Upper lobe of left lung (tissue), 6 donors: Measurements from ENCODE around the gene TTK. TPM values are rescaled to one million over a fixed set of nuclear protein-coding genes. Genes with fewer than 3 reads are reported as not detected.

Experiments
- ATAC-seq, 2 donors: fragments of 200-7000 bp; cut with Tn5 transposase; one replicate each; pipeline ENCODE4 v1.9.1; 2022; ENCODE audit warnings: mild to moderate bottlenecking in 2 of 2, moderate library complexity in 2 of 2; ENCODE audit not compliant: low FRiP score in 2 of 2
- DNase-seq, 2 donors: peaks; one replicate each; pipeline ENCODE4 v3.0.0-alpha.2; 2019 to 2020
- H3K27ac ChIP-seq, 4 donors: fragments of 200-600 bp; sonication (generic); one replicate each; pipeline ENCODE4 v1.5.1; 2016 to 2019
- H3K27me3 ChIP-seq, 4 donors: fragments of 200-600 bp; sonication (generic); one replicate each; pipeline ENCODE4 v1.5.1; 2017 to 2019
- H3K36me3 ChIP-seq, 4 donors: fragments of 200-600 bp; sonication (generic); one replicate each; pipeline ENCODE4 v1.5.1; 2016 to 2019
- H3K4me1 ChIP-seq, 4 donors: fragments of 200-600 bp; sonication (generic); one replicate each; pipeline ENCODE4 v1.5.1; 2018 to 2019
- H3K4me3 ChIP-seq, 4 donors: fragments of 200-600 bp; sonication (generic); one replicate each; pipeline ENCODE4 v1.5.1; 2017 to 2019; ENCODE audit warnings: mild to moderate bottlenecking in 2 of 4, moderate library complexity in 1 of 4
- H3K9me3 ChIP-seq, 4 donors: fragments of 200-600 bp; sonication (generic); one replicate each; pipeline ENCODE4 v1.5.1; 2018 to 2019
- EP300 ChIP-seq, 4 donors: sonication (generic); formaldehyde crosslinking; IDR thresholded peaks; one replicate each; pipeline ENCODE4 v1.5.1; 2017; ENCODE audit warnings: antibody characterized with exemption in 4 of 4, control low read depth in 2 of 4
- POLR2A ChIP-seq, 4 donors: fragments of 450-650 bp; IDR thresholded peaks; one replicate each; pipeline ENCODE4 v1.5.1; 2016 to 2017; ENCODE audit warnings: antibody characterized with exemption in 4 of 4, mild to moderate bottlenecking in 2 of 4
- POLR2AphosphoS5 ChIP-seq, 2 donors: sonication (generic); formaldehyde crosslinking; IDR thresholded peaks; one replicate each; pipeline ENCODE4 v1.5.1; 2017; ENCODE audit warnings: antibody characterized with exemption in 2 of 2
- WGBS, 2 donors: methylation state at CpG; one replicate each; pipeline ENCODE4 v1.1.5; 2017 to 2018; 5-methylcytosine and 5-hydroxymethylcytosine counted together
- total RNA-seq, 6 donors: library from RNA; depleted of rRNA in 4 of 6; stranded (reverse); fragments of >200 nt in 4 of 6; gene quantifications; one replicate each; pipeline versions ENCODE4 v1.1.0 to v1.2.1, GENCODE V29; 2016 to 2021
- TF ChIP-seq, protein P1 (sequence below), 6 experiments: fragments of 450-650 bp in 4 of 6; fragments of 200-600 bp in 2 of 6; sonication (generic) in 2 of 6; IDR thresholded peaks; one replicate each; pipeline ENCODE4 v1.5.1; 2016 to 2019; ENCODE audit warnings: antibody characterized with exemption in 6 of 6
- donor health status: DM: no; HTN: no; CAD: no; lungs with moderate emphysema.
- donor health status: DM: no; HTN: yes; CAD: no; lungs with severe emphysema.

Gene TTK
- total RNA-seq, 6 donors from 2014 or later = 0.91 to 2.3 (median 1.4) TPM; not detected in 2

GRCh38 chr6:80005406-80005805 lies 957 bp downstream of the TTK start:
- ATAC-seq (no peak), DNase-seq (no peak)
- Histone ChIP-seq H3K36me3 (no peaks in the 10 kb centered on the region), H3K9me3 (no peaks in the 10 kb centered on the region), H3K4me3 (peak overlapping the region in 1 of 4 donors; percentile 83), H3K27me3 (no peaks in the 10 kb centered on the region), H3K27ac (no peak overlapping the region), H3K4me1 (peaks cover 4 to 14% (median 9%) of the 10 kb centered on the region in 4 donors)
- WGBS, 2 donors = 33 to 58% methylated on average over 6 of the region's 6 CpGs
- TF ChIP-seq, protein P1, sequence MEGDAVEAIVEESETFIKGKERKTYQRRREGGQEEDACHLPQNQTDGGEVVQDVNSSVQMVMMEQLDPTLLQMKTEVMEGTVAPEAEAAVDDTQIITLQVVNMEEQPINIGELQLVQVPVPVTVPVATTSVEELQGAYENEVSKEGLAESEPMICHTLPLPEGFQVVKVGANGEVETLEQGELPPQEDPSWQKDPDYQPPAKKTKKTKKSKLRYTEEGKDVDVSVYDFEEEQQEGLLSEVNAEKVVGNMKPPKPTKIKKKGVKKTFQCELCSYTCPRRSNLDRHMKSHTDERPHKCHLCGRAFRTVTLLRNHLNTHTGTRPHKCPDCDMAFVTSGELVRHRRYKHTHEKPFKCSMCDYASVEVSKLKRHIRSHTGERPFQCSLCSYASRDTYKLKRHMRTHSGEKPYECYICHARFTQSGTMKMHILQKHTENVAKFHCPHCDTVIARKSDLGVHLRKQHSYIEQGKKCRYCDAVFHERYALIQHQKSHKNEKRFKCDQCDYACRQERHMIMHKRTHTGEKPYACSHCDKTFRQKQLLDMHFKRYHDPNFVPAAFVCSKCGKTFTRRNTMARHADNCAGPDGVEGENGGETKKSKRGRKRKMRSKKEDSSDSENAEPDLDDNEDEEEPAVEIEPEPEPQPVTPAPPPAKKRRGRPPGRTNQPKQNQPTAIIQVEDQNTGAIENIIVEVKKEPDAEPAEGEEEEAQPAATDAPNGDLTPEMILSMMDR (IDR thresholded peaks at IDR 0.05) = no peak
- TF ChIP-seq POLR2A (IDR thresholded peaks at IDR 0.05) = no peak
- no peak for TF ChIP-seq POLR2AphosphoS5 (IDR thresholded peaks at IDR 0.05)
- TF ChIP-seq EP300 (IDR thresholded peaks at IDR 0.05) = no peak

DNA sequence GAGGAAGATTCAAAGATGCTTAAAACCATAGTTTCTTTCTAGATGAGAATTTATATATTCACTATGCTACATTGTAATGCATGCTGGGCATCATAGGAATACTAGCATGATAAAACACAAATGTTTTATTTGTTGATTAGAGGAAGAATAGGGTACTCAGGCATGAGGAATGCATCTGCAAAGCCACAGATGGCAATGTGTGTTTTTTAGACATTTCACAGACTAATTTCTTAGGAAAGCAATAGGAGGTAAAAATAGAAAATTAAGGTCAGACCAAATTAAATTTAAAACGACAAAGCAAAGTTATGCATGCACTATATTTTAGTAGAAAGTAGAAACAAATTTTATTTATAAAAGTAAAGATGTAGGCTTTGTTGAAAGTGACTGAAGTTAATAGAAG lies 2.1 kb downstream of the TTK start:
- Histone ChIP-seq H3K27me3 (no peaks in the 10 kb centered on the region), H3K9me3 (no peaks in the 10 kb centered on the region), H3K4me3 (no peak overlapping the region), H3K27ac (no peak overlapping the region), H3K36me3 (no peaks in the 10 kb centered on the region), H3K4me1 (peaks cover 4 to 14% (median 9%) of the 10 kb centered on the region in 4 donors)
- WGBS, 2 donors = 81 to 91% methylated on average over 1 of the region's 1 CpG
- DNase-seq (no peak), ATAC-seq (no peak)
- TF ChIP-seq, protein P1 (IDR thresholded peaks at IDR 0.05) = no peak
- no peak for TF ChIP-seq POLR2AphosphoS5 (IDR thresholded peaks at IDR 0.05)
- TF ChIP-seq POLR2A (IDR thresholded peaks at IDR 0.05) = no peak
- no peak for TF ChIP-seq EP300 (IDR thresholded peaks at IDR 0.05)

DNA sequence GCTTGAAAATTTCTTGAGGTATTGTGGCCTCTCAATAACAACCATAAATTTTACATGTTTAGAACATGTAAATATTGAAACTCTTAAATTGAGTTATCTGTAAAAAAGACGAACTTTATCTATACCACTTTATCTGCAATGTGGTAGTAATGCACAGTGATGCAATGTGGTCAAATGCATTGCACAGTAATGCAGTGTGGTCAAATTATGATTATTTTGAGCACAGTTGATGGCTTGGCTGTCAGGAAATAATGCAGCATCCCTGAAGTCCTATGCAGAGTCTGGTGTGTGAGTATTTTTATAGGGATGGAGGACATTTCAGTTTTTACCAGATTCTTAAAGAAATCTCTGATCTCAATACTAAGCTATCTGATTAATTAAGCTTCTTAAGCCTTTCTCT lies 5.1 kb downstream of the TTK start:
- H3K9me3 ChIP-seq = no peaks in the 10 kb centered on the region
- no peak overlapping the region for H3K4me3 ChIP-seq
- no peaks in the 10 kb centered on the region for H3K36me3 ChIP-seq
- H3K4me1 ChIP-seq = peaks cover 4 to 7% (median 5%) of the 10 kb centered on the region in 4 donors
- no peak for TF ChIP-seq POLR2AphosphoS5 (IDR thresholded peaks at IDR 0.05)
- no peaks in the 10 kb centered on the region for H3K27me3 ChIP-seq
- DNase-seq (no peak), ATAC-seq (no peak)
- no peak overlapping the region for H3K27ac ChIP-seq
- 80 to 83% methylated on average over 1 of the region's 1 CpG for WGBS, 2 donors

GRCh38 chr6:80010288-80010687 lies 5.8 kb downstream of the TTK start:
- no peak for ATAC-seq
- H3K36me3 ChIP-seq = no peaks in the 10 kb centered on the region
- no peaks in the 10 kb centered on the region for H3K4me1 ChIP-seq
- no peak overlapping the region for H3K27ac ChIP-seq
- DNase-seq = no peak
- H3K9me3 ChIP-seq = no peaks in the 10 kb centered on the region
- H3K4me3 ChIP-seq = no peak overlapping the region
- TF ChIP-seq, protein P1 (IDR thresholded peaks at IDR 0.05) = no peak
- TF ChIP-seq EP300 (IDR thresholded peaks at IDR 0.05) (no peak), POLR2A (IDR thresholded peaks at IDR 0.05) (no peak), POLR2AphosphoS5 (IDR thresholded peaks at IDR 0.05) (no peak)
- 50 to 67% methylated on average over 2 of the region's 2 CpGs for WGBS, 2 donors
- H3K27me3 ChIP-seq = no peaks in the 10 kb centered on the region

DNA sequence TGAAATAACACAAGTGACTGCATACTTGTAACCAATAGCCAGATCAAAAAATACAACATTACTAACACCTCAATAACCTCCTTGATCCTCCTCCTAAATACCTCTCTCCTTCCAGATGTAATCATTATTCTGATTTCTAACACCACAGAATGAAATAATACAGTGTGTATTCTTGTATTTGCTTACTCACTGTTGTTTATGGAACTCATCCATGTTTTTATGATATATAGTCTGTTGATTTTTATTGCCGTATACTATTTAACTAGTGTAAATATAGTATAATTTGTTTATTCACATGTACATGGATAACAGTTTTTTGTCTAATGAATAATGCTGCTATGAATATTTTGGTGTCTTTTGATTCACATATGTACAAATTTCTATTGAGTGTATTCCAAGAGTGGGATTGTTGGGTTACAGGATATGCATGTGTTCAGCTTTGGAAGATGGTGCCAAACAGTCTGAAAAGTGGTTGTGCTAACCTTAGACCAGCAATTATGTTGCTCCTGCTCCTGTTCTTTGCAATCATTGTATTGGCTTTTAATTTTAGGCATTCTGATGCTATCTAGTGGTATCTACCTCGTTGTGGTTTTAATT lies 11.5 kb downstream of the TTK start:
- H3K27ac ChIP-seq = no peak overlapping the region
- no peak overlapping the region for H3K4me3 ChIP-seq
- no peaks in the 10 kb centered on the region for H3K27me3 ChIP-seq
- 85 to 90% methylated on average over 2 of the region's 2 CpGs for WGBS, 2 donors
- TF ChIP-seq EP300 (IDR thresholded peaks at IDR 0.05) = no peak
- TF ChIP-seq POLR2AphosphoS5 (IDR thresholded peaks at IDR 0.05) = no peak
- no peak for TF ChIP-seq POLR2A (IDR thresholded peaks at IDR 0.05)
- TF ChIP-seq, protein P1 (IDR thresholded peaks at IDR 0.05) = no peak
- DNase-seq (no peak), ATAC-seq (no peak)
- no peaks in the 10 kb centered on the region for H3K9me3 ChIP-seq
- no peaks in the 10 kb centered on the region for H3K4me1 ChIP-seq
- H3K36me3 ChIP-seq = no peaks in the 10 kb centered on the region
